HCT116 (cell line): ENCODE data around the gene CCDC126. TPM values are rescaled to one million over a fixed set of nuclear protein-coding genes. Genes with fewer than 3 reads are reported as not detected.

Source experiments
- ATAC-seq: fragments of 200-7000 bp; cut with Tn5 transposase; 2 replicates; pipeline ENCODE4 v1.9.1; 2020; ENCODE audit warnings: mild to moderate bottlenecking, moderate library complexity
- BruUV-seq: library from RNA; stranded (reverse); fragments of 400-500 nt; replicated peaks from 2 replicates; lab custom pipeline; 2021; lab: Mats Ljungman, UMichigan
- CTCF ChIA-PET: fragments of 300-600 bp; sonication (Branson Sonifier 250); formaldehyde crosslinking; loops from one replicate; lab custom pipeline; 2021; ENCODE audit warnings: antibody characterized with exemption; lab: Charles Lee
- POLR2A ChIA-PET: fragments of 300-600, 350-600 bp; sonication (Branson Sonifier 250); formaldehyde crosslinking; loops from one replicate; lab custom pipeline; 2021; ENCODE audit warnings: antibody characterized with exemption; lab: Charles Lee
- RAD21 ChIA-PET, 2 experiments: fragments of 300-600 bp; sonication (Branson Sonifier 250); formaldehyde crosslinking; loops; one replicate each; lab custom pipeline; 2023; ENCODE audit warnings: low total read pairs in 2 of 2; ENCODE audit not compliant: uncharacterized antibody in 2 of 2, unreplicated experiment in 2 of 2, low non-redundant PET in 1 of 2; lab: Charles Lee
- DNase-seq: peaks from one replicate; pipeline ENCODE4 v3.0.0-alpha.2; 2010; ENCODE audit warnings: low read depth, low spot score
- H2AFZ ChIP-seq: fragments of 200-600 bp; shearing (Covaris generic), sonication (generic); 2 replicates; pipeline ENCODE4 v1.6.1; 2017; ENCODE audit warnings: low read depth, mixed run types, mixed read lengths, antibody characterized with exemption, low read length; ENCODE audit not compliant: poor library complexity, severe bottlenecking
- H3K27ac ChIP-seq: 2 replicates; pipeline ENCODE4 v1.5.1; 2012; ENCODE audit warnings: low read depth, low read length
- H3K27me3 ChIP-seq: fragments of 200-600 bp; sonication (generic); 2 replicates; pipeline ENCODE4 v1.6.1; 2016; ENCODE audit warnings: mixed run types, low read length, mixed read lengths; ENCODE audit not compliant: insufficient read depth
- H3K36me3 ChIP-seq, 2 experiments: fragments of 200-500 bp in 1 of 2; fragments of 200-600 bp in 1 of 2; sonication (Bioruptor generic) in 1 of 2; sonication (generic) in 1 of 2; 2 replicates each; pipeline versions ENCODE4 v1.5.1 to v1.6.1; 2014 to 2016; ENCODE audit warnings: low read length in 2 of 2, inconsistent platforms in 1 of 2, mixed read lengths in 1 of 2, mixed run types in 1 of 2; ENCODE audit not compliant: insufficient read depth in 2 of 2, control insufficient read depth in 1 of 2
- H3K4me1 ChIP-seq, 2 experiments: fragments of 200-600 bp in 1 of 2; sonication (generic) in 1 of 2; 2 replicates each; pipeline versions ENCODE4 v1.5.1 to v1.6.1; 2012 to 2017; ENCODE audit warnings: low read length in 2 of 2, inconsistent platforms in 1 of 2, mild to moderate bottlenecking in 1 of 2, mixed read lengths in 1 of 2, mixed run types in 1 of 2, moderate library complexity in 1 of 2; ENCODE audit not compliant: insufficient read depth in 2 of 2, control insufficient read depth in 1 of 2
- H3K4me2 ChIP-seq: fragments of 200-600 bp; sonication (generic); 2 replicates; pipeline ENCODE4 v1.6.1; 2017; ENCODE audit warnings: mixed run types, low read length, mixed read lengths
- H3K4me3 ChIP-seq, 2 experiments: fragments of 200-600 bp in 1 of 2; sonication (generic) in 1 of 2; replicated peaks in 1 of 2; 2 replicates each; pipeline ENCODE4 v1.5.1; 2011 to 2016; ENCODE audit warnings: low read length in 2 of 2, control low read depth in 1 of 2, low read depth in 1 of 2, mild to moderate bottlenecking in 1 of 2, mixed read lengths in 1 of 2, mixed run types in 1 of 2
- H3K79me2 ChIP-seq: fragments of 200-600 bp; sonication (generic); 2 replicates; pipeline ENCODE4 v1.6.1; 2017; ENCODE audit warnings: mild to moderate bottlenecking, mixed run types, low read length, moderate library complexity, mixed read lengths; ENCODE audit not compliant: insufficient read depth
- H3K9ac ChIP-seq: fragments of 200-600 bp; sonication (generic); 2 replicates; pipeline ENCODE4 v1.6.1; 2016; ENCODE audit warnings: low read length, mixed read lengths
- H3K9me2 ChIP-seq: fragments of 200-600 bp; sonication (generic), shearing (Covaris generic); 2 replicates; pipeline ENCODE4 v1.6.1; 2017; ENCODE audit warnings: mixed run types, mild to moderate bottlenecking, moderate library complexity; ENCODE audit not compliant: insufficient read depth
- H3K9me3 ChIP-seq, 2 experiments: fragments of 200-500 bp in 1 of 2; fragments of 200-600 bp in 1 of 2; sonication (Bioruptor generic) in 1 of 2; sonication (generic) in 1 of 2; 2 replicates each; pipeline ENCODE4 v1.6.1; 2014 to 2017; ENCODE audit warnings: low read length in 2 of 2, mixed read lengths in 2 of 2, inconsistent platforms in 1 of 2, low read depth in 1 of 2, mild to moderate bottlenecking in 1 of 2, mixed run types in 1 of 2, moderate library complexity in 1 of 2; ENCODE audit not compliant: control insufficient read depth in 1 of 2, insufficient read depth in 1 of 2
- H4K20me1 ChIP-seq: fragments of 200-600 bp; sonication (generic), shearing (Covaris generic); 2 replicates; pipeline ENCODE4 v1.6.1; 2017; ENCODE audit warnings: mixed run types, mild to moderate bottlenecking, moderate library complexity; ENCODE audit not compliant: insufficient read depth
- CBX3 ChIP-seq: IDR thresholded peaks from 2 replicates; pipeline ENCODE4 v1.6.1; 2012; ENCODE audit warnings: low read depth
- CEBPB ChIP-seq: IDR thresholded peaks from 2 replicates; pipeline ENCODE4 v1.6.1; 2012; ENCODE audit warnings: low read depth
- JUND ChIP-seq: IDR thresholded peaks from 2 replicates; pipeline ENCODE4 v1.6.1; 2012
- ZNF274 ChIP-seq: fragments of 200-500 bp; sonication (Bioruptor generic); IDR thresholded peaks from 2 replicates; pipeline ENCODE4 v1.6.1; 2014; ENCODE audit warnings: mild to moderate bottlenecking, low read depth, low read length, inconsistent platforms
- intact Hi-C: fragments of 100-400 bp; cut with micrococcal nuclease; formaldehyde crosslinking; loops from 2 replicates; pipeline ENCODE4 v1.10.0; 2022
- total RNA-seq: library from RNA; stranded (reverse); gene quantifications from one replicate; pipeline ENCODE4 v1.2.1, GENCODE V29; 2021; ENCODE audit not compliant: unreplicated experiment
- TF ChIP-seq, protein P1 (sequence below), 3 experiments: fragments of 200-600 bp in 1 of 3; sonication (generic) in 1 of 3; IDR thresholded peaks in 2 of 3; conservative IDR thresholded peaks in 1 of 3; 2 replicates each; pipeline ENCODE4 v1.5.1; 2012 to 2017; ENCODE audit warnings: low read depth in 2 of 3, low read length in 2 of 3, antibody characterized with exemption in 1 of 3, borderline replicate concordance in 1 of 3, control low read depth in 1 of 3, mild to moderate bottlenecking in 1 of 3, mixed read lengths in 1 of 3, mixed run types in 1 of 3, moderate library complexity in 1 of 3; ENCODE audit not compliant: insufficient read depth in 1 of 3
- TF ChIP-seq, protein P2 (sequence below): IDR thresholded peaks from 2 replicates; pipeline ENCODE4 v1.6.1; 2012

The CCDC126 gene
- total RNA-seq, 1 experiment from 2014 or later: 5.0 TPM

DNA sequence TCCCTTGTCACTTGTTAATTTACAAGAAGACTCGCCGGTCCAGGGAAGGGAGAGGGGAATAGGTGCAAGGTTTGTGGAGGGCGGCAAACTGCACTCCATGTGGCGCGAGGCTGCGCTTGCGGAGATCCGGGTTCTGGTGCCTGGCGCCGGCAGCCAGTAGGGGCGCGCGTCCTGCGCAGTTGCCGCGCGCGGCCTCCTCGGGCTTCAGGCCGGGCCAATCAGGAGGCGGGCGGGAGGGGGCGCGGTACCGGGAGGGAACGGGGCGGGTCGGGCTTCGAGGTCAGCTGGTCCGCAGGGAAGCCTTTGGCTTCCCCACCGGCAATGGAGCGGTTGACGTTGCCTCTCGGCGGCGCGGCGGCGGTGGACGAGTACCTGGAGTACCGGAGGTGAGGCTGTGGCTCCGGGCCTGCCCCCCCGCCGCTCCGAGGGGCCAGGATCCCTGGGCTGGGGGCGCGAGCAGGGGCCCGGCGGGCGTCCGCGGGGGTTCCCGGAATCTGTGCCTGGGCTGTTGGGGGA is 82.8 kb downstream of the CCDC126 start, which contains the start of gene FAM221A:
TSS of gene FAM221A (plus strand) at position 302 of the 516 bp plus-strand sequence. CDS start at position 322, 20 bp downstream.
- peaks cover 0 to 9% of the 10 kb centered on the region in 2 experiments; a peak in 1 of 4 replicates for H3K4me1 ChIP-seq
- H3K4me2 ChIP-seq: peak within 1 kb of the TSS; percentile 64
- ATAC-seq (peak; percentile 96), DNase-seq (no peak)
- H3K27ac ChIP-seq: no peak within 1 kb of the TSS
- no peak within 1 kb of the TSS for H3K9ac ChIP-seq
- H3K9me3 ChIP-seq: 0 out of 4 replicates have a peak, but pooled peaks cover 0 to 4% of the 10 kb centered on the region in 2 experiments
- POLR2A ChIA-PET: no interaction called here
- no TSS peak for BruUV-seq
- H4K20me1 ChIP-seq: no peaks in the 10 kb centered on the region
- RAD21 ChIA-PET: no interaction called here
- no peak for TF ChIP-seq ZNF274
- TF ChIP-seq, protein P1, sequence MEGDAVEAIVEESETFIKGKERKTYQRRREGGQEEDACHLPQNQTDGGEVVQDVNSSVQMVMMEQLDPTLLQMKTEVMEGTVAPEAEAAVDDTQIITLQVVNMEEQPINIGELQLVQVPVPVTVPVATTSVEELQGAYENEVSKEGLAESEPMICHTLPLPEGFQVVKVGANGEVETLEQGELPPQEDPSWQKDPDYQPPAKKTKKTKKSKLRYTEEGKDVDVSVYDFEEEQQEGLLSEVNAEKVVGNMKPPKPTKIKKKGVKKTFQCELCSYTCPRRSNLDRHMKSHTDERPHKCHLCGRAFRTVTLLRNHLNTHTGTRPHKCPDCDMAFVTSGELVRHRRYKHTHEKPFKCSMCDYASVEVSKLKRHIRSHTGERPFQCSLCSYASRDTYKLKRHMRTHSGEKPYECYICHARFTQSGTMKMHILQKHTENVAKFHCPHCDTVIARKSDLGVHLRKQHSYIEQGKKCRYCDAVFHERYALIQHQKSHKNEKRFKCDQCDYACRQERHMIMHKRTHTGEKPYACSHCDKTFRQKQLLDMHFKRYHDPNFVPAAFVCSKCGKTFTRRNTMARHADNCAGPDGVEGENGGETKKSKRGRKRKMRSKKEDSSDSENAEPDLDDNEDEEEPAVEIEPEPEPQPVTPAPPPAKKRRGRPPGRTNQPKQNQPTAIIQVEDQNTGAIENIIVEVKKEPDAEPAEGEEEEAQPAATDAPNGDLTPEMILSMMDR (IDR thresholded peaks at IDR 0.05 in 2 of 3, conservative IDR thresholded peaks at IDR 0.05 in 1 of 3; ENCODE audit: borderline replicate concordance in 1 of 3, insufficient read depth in 1 of 3, low read depth in 2 of 3, low read length in 2 of 3): peak in 2 of 3 experiments; percentile 28 to 54; a peak in 3 of 6 replicates
- TF ChIP-seq JUND: no peak
- TF ChIP-seq, protein P2, sequence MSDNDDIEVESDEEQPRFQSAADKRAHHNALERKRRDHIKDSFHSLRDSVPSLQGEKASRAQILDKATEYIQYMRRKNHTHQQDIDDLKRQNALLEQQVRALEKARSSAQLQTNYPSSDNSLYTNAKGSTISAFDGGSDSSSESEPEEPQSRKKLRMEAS: peak; percentile 96
- peak; percentile 86 for TF ChIP-seq CBX3
- TF ChIP-seq CEBPB: no peak
- TF ChIP-seq, all 23 proteins: peak for 3
- Histone ChIP-seq H3K36me3 (no peaks in the 10 kb centered on the region), H3K27me3 (no peaks in the 10 kb centered on the region), H3K4me3 (peak within 1 kb of the TSS; percentile 36 to 41), H2AFZ (peak within 1 kb of the TSS; percentile 13), H3K9me2 (no peaks in the 10 kb centered on the region), H3K79me2 (no peaks in the 10 kb centered on the region)
- intact Hi-C loops: no loop called here
- CTCF ChIA-PET: no interaction called here
